Measurements from ENCODE around the gene MYADML2.

MYADML2 gene

GRCh38 chr17:81895400-81895799, 51.6 kb downstream of the MYADML2 start:
- no peak for DNase-seq

- no peak for DNase-seq
Observed at GRCh38 chr17:81891303-81891552, 55.8 kb downstream of the MYADML2 start.

DNA sequence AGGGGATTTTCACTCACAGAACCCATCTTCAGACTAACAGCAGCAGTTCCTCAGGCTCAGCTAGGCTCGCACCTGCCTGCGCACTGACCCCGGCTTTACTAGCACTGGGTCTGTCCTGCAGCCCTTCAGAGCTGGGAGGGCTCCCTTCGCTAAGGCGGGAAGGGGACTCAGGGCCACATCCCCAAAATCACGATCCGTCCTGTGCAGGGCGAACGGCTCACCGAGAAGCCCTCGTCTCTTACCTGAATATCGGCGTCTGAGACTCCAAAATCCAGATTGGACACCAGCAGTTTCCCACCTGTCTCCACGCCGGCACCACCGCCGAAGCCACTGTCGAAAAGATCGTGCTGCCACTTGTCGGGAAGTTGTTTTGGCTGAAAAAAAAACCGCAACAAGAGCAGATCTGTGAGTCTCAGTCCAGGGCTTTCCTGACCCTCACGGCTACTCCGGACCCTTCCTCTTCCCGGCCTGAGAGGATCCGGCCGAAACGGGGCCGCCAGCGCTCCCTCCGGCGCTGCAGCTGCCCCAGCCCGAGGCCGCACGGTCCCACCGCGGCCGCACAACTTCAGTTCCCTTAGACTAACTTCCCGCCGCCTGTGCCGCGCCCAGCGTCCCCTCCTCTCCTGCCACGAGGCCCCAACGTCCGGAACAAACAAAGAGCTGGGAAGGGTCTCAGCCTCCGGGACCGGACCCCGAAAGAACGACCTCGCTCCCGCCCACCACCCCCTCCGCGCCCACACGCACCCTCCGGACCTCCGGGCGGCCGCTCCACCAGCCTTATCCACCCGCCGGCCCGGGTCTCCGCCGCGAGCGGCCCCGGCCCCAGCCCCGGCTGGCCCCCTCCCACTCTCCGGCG, 56.4 kb downstream of the MYADML2 start:
- no peak for DNase-seq
